GM10248 (cell line): ENCODE results near the gene KCNE1.

Source experiments
- CTCF ChIA-PET: fragments of 300-600 bp; sonication (Branson Sonifier 250); formaldehyde crosslinking; extraction: SDS; loops from one replicate; lab custom pipeline; 2021; ENCODE audit warnings: antibody characterized with exemption; lab: Yijun Ruan, JAX
- POLR2A ChIA-PET: fragments of 350-650 bp; sonication (Branson Sonifier 250); formaldehyde crosslinking; extraction: SDS; loops from one replicate; lab custom pipeline; 2020; ENCODE audit warnings: antibody characterized with exemption; lab: Yijun Ruan, JAX
- DNase-seq: peaks from one replicate; pipeline ENCODE4 v3.0.0; 2012; ENCODE audit errors: extremely low spot score
- TF ChIP-seq, protein P1 (sequence below): IDR thresholded peaks from 2 replicates; pipeline ENCODE4 v1.5.1; 2012; ENCODE audit warnings: mild to moderate bottlenecking, low read depth; ENCODE audit errors: extremely low read depth, missing control alignments, control extremely low read depth

KCNE1 gene

DNA sequence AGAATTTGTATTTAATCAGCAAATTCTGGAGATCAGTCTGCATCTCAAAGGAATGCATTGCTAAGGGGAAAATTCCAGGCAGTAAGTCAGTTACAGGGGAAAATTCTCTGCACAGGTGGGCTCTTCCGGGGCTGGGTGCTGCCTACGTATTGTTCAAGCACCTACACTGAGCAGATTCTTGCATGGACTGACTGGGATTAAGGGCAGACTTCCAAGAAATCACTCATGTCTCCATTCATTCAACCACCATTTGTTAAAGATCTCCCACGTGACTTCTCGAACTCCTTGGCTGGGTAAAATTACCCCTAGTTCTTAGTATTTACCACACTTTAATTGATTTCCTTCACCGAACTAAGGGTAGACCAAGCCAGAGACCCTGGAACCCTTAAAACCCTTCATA, 28.2 kb upstream of the KCNE1 start:
- POLR2A ChIA-PET, result no interaction called here
- CTCF ChIA-PET, result interaction anchor here (1.5 to 2.3 kb wide), 2 partner anchors 42 to 63 kb away, joined by 4 to 6 read pairs; no protein-coding TSS in a partner anchor
- TF ChIP-seq, protein P1, sequence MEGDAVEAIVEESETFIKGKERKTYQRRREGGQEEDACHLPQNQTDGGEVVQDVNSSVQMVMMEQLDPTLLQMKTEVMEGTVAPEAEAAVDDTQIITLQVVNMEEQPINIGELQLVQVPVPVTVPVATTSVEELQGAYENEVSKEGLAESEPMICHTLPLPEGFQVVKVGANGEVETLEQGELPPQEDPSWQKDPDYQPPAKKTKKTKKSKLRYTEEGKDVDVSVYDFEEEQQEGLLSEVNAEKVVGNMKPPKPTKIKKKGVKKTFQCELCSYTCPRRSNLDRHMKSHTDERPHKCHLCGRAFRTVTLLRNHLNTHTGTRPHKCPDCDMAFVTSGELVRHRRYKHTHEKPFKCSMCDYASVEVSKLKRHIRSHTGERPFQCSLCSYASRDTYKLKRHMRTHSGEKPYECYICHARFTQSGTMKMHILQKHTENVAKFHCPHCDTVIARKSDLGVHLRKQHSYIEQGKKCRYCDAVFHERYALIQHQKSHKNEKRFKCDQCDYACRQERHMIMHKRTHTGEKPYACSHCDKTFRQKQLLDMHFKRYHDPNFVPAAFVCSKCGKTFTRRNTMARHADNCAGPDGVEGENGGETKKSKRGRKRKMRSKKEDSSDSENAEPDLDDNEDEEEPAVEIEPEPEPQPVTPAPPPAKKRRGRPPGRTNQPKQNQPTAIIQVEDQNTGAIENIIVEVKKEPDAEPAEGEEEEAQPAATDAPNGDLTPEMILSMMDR, result no peak
- no peak for DNase-seq

DNA sequence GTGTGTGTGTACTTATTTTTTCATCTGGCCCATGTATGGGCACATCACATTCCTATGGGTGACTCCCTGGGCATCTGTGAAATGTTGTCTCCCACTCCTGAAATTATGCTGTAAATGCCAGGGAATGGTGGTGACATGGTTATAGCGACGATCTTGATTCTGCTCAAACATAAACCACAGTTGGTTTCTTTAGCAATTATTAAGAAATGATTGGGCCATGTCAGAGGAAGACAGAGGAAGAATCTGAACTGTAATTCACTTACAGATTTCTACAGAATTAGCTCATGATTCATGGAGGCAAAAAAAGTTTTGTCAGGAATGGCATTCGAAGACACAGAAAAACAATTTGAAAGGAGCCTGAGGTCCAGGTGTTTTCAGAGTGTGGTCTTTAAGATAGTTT, 25.8 kb upstream of the KCNE1 start:
- ChIA-PET CTCF (interaction anchor here (0.9 kb wide), 1 partner anchor 93 kb away, joined by 3 read pairs; no protein-coding TSS in a partner anchor), POLR2A (no interaction called here)
- no peak for DNase-seq
- TF ChIP-seq, protein P1, result no peak

DNA sequence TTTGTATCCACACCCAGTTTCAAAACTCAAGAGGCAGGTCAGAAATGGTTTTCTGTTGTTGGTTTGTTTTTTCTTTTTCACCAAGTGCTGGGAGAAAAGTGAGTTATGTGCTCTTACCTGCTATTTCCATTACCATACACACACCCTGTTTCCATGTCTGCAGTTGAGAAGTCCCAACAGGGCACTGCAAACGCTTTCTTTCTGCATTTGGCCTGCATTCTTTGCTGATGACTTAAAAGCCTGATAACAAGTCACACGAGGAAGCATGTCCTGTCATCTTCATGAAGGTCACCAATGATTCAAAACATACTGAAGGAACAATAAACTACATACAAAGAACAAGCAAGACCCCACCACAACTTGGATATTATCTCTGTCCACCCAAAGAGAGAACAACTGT, 24.8 kb upstream of the KCNE1 start:
- TF ChIP-seq, protein P1, result no peak
- ChIA-PET CTCF (interaction anchor here (0.9 to 1.0 kb wide), 2 partner anchors 26 to 94 kb away, joined by 3 read pairs; no protein-coding TSS in a partner anchor), POLR2A (no interaction called here)
- DNase-seq, result no peak

DNA sequence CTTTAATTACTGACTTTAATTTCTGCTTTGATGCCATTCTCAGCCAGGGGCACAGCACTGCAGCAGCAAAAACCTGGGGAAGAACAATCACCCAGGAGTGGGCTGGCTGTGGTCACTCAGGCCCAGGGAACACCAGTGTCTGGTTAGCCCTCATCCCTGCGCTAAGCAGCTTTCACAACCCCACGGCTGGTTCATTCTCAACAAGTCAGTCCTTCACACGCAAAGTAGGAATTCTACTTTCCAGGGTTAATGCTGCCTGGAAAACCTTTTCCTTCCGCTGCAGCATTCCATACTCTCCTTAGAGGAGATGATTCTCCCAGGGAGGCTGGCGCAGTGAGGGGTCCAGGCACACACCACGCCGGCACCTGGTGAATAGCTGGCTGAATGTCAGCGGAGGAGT, 24.3 kb upstream of the KCNE1 start:
- POLR2A ChIA-PET, result no interaction called here
- TF ChIP-seq, protein P1, result no peak

DNA sequence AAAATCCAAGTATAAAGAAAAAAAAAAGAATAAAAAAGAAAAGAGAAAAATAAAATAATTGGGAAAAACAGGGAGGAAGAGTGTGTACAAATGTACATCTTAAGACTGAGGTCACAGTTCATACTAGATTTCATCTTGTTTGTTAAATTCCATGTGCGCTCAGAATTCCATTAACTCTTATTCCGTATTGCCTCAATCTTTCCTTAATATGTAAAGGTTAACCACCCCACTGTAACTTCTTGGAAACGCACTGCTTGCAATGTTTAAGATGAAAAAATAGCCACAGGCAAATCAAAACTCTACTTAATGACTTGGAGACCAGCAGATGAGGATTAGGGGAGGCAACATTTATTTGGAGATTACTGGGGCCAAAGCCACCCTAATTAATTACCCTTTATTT, 23.9 kb upstream of the KCNE1 start:
- TF ChIP-seq, protein P1, result no peak
- CTCF ChIA-PET, result no interaction called here
- no peak for DNase-seq
- POLR2A ChIA-PET, result no interaction called here

More for the DNA sequence above, 24.3 kb upstream of the KCNE1 start:
- CTCF ChIA-PET, result no interaction called here
- no peak for DNase-seq

DNA sequence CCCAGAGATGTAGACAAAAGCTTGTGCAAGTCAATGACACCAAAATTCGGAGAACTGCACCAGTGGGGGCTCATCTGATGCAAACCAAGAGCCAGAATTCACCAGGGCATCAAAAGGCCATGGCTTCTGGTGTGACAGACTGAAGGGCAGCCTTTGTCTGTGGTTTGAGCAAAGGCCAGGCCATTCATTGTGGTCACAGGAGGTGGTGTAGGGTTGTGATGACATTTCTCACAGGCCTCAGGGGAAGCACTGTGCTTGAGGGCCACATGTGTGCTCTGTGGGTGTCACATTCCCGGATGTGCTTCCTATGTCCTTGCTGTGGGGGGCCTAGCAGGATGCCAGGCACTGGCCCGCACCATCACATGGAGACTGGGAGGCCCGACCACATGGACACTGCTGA, 22.5 kb upstream of the KCNE1 start:
- ChIA-PET POLR2A (no interaction called here), CTCF (interaction anchor here (1.1 to 1.6 kb wide), 2 partner anchors 8 to 24 kb away, joined by 3 to 5 read pairs; no protein-coding TSS in a partner anchor)
- TF ChIP-seq, protein P1, result no peak
- DNase-seq, result no peak
